Inferior parietal cortex (tissue), 1 donor: ENCODE measurements around the gene RCBTB2.
"Not testable (repeated sequence)": the region's sequence is repeated elsewhere in the genome, so short reads cannot be mapped to it uniquely, and the experiment has no call there.

ENCODE experiments used
- DNase-seq: peaks from one replicate; pipeline ENCODE4 v3.0.0-alpha.2; 2016; ENCODE audit errors: extremely low spot score

The RCBTB2 gene

DNA sequence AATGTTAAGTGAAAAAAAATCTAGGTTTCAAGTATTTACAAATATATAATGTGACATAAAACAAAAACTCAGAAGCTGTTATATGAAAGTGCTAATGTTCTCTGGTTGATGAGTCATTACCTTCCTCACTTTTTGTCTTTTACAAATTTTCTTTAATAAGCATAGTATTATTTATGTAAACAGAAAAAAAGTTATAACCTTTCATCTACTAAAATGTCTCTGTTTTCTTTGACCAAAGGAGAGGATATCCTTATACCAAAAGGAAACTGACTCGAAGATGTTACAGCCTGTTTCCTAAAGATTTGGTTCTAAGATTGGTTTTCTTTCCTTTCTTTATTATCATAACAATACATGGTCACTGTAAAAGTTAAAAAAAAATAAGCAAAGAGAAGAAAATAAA lies 38.0 kb downstream of the RCBTB2 start:
- DNase-seq: no peak

DNA sequence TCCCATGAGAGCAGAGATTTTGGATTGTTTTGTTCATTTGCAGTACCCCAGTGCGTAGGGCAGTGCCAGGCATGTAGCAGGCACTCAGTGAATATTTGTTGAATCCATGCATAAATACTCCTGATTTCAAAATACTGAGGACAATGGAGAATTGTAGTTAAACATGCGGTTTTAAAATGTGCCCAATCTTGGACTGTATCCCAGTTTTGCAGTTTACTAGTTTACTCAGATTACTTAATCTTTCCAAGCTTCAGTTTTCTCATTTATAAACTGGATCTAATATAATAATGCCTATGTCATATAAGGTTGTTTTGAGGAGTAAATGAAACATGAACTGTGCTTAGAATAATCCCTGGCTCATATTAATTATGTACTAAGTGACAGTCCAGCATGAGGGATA lies 39.0 kb downstream of the RCBTB2 start:
- DNase-seq: no peak

DNA sequence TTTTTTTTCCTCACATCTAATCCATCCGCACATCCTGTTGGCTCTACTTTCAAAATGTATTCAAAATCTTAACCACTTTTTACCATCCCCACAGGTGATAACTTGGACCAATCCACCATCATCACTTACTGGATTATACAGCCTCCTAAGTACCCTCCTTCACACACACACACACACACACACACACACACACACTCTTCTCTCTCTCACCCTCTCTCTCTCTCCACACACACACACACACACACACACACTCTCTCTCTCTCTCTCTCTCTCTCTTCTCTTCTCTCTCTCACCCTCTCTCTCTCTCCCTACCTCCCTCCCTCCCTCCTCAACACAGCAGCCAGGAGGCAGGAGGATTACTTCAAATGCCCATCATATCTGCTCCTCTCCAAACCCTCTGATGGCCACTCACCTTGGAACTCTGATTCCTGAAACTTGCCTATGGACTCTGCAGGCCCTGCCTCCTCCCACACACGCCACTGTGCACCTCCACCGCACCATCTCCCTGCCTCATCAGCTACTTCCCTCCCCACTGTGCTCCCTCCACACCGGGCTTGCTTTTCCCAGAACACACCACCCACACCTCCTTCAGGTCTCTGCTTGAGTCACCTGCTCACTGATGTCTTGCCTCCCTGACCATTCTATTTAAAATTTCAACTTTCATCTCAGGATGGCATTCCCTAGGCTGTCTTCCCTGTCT lies 39.7 kb downstream of the RCBTB2 start:
- DNase-seq: no peak

DNA sequence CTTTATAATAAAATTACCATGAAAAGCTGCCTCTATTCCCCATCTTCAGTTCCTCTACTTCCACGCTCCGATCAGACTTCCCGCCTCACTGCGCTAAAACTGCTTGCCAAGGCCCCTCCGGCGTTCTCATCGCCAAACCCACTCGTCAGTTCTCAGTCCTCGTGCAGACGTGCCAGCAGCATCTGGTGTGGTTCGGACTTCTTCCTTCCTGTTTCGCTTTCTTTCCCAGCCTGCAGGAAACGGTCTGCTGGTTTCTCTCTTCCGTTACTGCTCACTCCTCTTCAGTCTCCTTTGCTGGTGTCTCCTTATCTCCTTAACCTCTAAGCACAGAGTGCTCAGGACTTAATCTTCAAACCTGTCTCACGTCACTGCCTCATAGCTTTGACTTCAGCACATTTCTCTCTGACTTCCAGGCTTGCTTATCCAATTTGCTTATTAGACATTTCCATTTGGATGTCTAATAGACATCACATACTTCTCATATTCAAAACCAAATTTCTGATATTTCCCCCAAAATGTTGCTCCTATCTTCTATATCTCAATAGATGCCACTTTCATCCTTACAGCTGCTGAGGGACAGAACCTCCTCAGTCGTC lies 40.3 kb downstream of the RCBTB2 start:
- DNase-seq: peak; percentile 59

DNA sequence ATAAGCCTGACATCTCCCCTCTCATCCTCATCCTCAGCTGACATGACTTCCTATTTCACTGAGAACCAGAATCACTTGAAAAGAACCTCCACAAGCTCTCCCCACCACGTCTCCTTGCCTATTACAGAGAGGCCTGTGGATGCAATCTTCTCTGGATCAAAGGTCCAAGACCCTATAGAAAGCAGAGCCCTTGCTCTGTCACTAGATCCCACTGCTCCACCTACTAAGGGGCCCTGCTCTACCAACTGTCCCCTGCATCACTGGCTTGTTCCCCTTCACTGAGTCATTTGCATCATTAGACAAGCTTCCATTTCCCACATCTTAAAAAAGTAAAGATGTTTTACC lies 40.8 kb downstream of the RCBTB2 start:
- no peak for DNase-seq

DNA sequence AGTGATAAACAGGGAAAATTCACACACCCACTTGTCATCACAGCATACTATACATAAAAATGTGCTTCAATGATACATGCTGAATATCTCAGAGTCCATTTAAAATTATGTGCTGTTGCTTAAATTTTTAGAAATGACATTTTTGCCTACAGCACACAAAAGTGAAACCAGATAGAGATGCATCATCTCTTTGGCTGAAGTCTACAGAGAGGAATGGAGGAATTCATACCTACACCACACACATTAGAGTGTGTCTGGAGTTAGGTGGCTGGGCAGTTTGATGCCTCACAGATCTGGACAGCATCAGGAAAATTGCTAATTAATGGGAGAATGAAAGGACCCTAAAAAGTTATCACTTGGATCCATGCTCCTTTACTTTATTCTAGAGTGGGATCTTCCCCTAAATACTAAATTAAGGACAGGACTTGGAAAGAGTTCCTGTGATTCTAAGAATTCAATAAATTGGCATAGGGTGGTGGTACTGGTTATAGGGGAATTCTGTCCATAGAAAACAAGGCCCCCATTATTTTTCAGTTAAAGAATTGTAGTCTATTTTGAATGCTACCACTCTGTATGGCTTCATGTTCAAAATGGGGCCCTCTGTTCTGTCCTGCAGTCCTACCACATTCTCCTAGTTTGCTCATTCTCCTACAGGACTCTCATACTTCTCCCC lies 41.3 kb downstream of the RCBTB2 start:
- no peak for DNase-seq

DNA sequence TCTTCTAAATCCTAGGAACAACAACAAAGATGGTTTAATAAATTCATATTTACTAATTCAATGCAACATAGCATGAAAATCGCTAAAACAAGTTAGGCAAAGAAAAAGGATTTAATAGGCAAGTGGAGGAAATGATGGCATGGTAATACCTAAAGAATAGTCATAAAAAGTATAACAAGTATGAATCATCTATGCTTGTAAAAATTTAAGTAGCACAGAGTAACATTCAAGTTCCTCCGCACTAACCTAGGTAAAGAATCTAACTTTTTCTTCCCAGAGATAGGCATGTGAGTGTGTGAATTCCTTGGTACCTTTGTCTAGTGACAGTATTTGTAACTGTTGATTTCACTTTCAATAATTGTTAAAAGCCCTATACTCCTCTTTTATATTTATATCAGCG lies 42.6 kb downstream of the RCBTB2 start:
- no peak for DNase-seq

DNA sequence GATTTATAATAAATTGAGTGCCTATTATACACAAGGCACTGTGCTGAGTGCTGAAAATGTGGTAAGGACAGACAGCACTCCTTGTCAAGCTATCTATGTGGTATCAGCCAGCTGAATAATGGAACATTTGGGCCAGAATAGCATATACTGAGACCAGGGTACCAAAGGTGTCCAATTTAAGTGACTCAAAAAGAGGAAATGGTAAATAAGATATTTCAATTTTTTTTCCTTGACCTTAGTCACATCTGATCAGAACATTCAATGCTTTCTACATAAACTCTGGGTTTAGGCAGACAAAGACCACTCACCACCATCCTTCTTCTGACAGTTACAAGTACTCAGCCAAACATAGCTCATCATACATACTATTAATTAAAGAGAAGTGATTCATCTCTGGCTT lies 43.2 kb downstream of the RCBTB2 start:
- DNase-seq: no peak

DNA sequence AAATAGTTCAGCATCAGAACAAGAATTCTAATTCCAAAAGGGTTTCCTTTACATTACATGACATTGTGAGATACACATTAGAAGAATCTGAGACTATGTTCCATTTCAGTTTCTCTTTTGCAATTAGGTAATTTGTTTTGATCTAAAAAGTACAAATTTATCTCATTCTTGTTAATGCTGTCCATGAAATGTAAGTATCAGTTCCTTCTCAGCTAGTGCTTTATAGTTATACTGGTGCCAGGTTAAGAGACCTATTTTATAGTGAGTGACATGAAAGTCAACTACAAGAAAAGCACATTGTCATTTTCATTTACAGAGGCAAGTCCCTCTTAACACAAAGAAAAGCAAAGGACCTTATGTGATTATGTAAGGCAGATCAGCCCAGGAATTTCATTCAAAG lies 43.9 kb downstream of the RCBTB2 start:
- no peak for DNase-seq

DNA sequence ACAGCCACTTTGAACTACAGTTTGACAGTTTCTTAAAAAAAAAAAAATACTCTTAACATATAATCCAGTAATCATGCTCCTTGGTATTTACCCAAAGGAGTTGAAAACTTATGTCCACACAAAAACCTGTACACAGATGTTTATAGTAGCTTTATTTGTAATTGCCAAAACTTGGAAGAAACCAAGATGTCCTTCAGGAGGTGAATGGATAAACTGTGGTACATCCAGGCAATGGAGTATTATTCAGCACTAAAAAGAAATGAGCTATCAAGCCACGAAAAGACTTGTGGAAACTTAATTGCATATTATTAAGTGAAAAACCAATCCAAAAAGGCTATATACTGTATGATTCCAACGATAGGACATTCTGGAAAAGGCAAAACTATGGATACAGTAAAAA lies 44.9 kb downstream of the RCBTB2 start:
- no peak for DNase-seq

DNA sequence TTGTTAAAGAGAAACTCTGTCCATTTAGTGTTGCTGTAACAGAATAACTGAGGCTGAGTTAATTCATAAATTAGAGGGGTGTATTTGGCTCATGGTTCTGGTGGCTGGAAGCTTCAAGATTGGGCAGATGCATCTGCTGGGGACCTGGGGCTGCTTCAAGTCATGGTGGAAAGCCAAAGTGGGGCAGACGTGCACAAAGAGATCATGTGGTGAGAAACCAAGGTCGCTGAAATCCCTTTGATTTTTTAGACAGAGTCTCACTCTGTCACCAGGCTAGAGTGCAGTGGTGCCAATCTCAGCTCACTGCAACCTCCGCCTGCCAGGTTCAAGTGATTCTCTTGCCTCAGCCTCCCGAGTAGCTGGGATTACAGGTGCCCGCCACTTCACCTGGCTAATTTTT lies 46.0 kb downstream of the RCBTB2 start:
- no peak for DNase-seq

DNA sequence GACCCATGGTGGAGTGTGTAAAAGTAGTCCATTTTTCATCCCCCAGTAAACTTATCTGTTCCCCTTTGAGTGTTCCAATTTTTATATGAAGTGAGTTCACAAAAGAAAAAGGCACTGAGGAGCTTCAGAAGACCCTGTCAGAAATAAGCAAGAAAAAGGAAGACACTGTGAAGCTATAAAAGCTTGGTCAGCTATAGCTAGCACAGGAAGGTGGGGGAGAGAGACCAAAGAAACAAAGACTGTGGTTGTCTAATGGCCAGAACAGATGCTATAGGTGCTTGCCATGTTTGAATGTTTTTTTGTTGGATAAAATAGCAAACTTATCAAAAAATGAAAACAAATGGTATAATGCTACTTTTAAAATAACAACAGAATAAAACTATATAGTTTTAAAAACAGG lies 46.5 kb downstream of the RCBTB2 start:
- no peak for DNase-seq

DNA sequence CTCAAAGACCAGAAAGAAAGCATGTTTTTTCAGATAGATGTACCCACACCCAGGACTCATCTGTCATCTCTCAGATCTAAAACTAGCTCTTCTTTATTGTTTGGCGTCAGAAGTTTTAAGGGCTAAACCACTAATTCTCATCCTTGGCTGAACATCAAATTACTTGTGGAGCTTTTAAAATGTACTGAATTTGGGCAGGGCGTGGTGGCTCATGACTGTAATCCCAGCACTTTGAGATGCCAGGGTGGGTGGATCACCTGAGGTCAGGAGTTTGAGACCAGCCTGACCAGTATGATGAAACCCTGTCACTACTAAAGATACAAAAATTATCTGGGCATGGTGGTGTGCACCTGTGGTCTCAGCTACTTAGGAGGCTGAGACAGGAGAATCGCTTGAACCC lies 47.4 kb downstream of the RCBTB2 start:
- DNase-seq: no peak

DNA sequence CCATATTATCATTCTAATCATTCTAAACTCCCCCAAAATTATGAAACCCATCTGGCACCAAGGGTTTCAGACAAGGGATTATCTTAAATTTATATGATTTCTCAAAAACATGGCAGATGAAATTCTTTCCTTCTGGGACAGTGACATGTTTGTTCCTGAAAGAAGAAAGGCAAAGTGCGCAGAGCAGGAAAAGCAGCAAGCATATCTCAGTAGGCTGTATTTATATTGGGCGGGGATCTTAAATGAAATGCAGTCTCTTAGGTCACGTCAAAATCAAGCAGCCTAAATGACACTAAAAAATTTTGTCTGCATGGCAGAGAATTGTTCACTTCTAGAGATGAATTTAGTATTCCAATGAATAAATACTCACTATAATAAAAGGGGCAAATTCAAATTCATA lies 49.3 kb downstream of the RCBTB2 start:
- no peak for DNase-seq

DNA sequence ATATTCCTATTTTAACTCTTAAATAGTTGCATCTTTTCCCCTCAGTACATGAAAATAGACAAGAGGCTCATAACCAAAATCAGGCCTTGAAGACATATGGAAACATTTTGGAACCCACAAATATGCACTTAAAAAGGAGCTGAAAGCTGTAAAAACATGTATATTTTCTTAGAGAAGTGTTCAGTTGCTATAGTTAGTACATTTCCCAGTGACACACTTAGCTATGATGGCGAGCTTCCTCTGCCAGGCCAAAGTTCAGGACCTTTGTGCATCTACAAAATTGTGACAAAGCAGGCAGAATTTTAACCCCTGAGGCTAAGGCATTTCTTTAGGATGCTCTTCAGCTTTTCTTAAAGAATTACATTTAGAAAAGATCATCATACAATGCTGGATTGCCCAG lies 54.5 kb downstream of the RCBTB2 start:
- no peak for DNase-seq

DNA sequence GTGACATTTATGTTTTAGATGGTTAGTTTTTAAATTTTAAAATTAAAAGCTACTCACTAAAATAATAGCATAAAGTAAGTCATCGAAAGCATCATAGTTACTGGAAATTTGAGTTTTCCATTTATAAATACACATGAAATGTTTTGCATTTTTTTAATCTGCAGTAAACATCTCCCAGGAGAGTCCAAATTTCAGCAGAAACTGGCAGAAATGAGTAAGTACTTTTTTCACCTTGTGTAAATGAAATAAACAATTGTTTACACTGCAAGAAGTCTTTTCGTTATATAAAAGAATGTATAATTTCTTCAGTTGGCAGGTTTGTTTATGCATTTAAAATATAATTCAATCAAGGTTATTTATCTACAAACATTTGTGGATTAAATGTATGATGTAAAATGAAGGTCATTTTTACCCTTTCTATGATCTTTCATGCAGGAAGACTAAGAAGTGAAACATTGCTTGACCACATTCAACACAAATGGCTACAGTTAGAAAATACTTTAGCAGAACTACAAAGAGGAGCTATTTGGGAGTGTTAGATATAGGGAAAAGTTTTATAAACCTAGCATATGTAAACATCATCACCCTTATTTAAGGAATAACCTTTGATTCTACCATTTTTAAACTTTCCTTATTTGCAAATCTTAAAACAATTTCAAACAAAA lies 55.6 kb downstream of the RCBTB2 start:
- no peak for DNase-seq

DNA sequence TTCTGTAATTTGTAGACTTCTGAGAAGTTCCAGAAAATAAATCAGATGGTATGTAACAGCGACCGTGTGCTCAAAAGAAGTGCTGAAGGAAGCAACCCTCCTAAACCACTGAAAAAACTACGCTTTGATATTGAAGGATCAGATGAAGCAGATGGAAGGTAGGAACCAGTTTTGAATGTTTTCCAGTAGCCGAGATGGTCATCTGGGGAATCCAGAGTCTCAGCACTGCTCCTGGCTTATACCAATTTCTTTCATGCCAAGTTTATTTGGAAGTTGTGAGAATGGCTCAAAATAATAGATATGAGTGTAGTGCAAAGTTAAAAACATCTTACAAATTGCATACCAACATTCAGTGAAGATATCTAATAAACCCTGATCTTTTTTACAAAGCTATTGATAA lies 56.2 kb downstream of the RCBTB2 start:
- no peak for DNase-seq

DNA sequence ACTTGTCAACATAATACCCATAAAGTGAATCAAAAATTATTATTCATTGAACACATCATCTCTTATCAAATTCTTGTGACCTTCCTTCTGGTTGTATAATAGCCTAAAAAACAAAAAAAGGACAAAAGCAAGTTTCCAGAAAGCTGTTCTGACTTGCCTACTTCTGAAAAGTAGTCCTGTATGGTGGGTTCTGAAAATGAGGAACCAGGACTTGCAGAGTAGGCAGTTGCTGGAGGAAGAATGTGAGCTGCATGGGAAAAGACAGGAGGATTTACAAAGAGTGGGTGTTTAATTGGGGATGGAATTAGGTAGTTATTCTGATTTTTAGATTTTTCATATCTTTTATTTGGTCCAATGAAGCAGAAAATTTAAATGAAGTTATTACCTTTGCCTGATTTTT lies 56.7 kb downstream of the RCBTB2 start:
- no peak for DNase-seq

DNA sequence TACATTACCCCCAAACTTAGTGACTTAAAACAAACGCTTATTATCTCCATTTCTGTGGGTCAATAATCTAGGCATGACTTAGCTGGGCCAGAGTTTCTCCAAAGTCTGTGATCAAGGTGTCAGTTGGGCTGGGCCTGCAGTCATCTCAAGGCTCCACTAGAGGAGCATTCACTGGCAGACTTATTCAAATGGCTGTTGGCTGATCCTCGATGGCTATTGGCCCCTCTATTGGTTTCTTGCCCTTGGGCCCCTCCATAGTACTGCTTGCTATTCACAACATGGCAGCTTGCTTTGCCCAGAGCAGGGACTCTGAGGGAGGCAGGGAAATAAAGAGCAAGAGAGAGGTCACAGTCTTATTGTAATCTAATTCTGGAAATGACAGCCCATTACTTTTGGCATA lies 57.6 kb downstream of the RCBTB2 start:
- DNase-seq: no peak

DNA sequence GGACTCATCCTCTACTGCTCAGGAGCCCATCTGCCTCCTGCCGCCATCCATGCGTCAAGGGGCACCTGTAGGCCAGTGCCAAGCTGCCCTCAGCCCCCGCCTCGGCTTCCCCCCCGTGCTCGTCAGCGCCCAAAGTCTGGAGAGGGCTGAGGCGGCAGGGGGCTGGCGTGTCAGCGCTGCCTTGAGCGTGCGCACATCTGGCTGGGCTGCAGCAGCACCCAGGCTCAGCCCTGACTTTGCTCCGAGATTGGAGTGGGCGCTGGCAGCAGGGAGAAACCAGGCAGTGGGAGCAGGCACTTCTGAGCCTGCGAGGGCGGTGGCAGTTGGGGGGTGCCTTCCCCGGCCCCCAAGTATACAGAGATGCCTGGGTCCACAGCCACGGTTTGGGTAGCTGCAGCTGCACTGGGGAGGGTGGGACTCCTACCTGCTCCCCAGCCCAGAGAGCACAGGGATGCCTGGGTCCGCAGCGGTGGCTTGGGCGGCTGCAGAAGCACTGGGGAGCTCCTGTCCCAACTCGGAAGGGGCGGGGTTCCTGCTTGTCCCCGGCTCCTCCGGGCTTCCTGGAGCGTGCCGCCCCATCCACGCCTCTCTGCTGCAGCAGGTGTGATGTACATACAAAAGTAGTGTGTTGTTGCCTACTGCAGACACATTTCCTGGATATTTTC lies 75.2 kb downstream of the RCBTB2 start:
- no peak for DNase-seq

DNA sequence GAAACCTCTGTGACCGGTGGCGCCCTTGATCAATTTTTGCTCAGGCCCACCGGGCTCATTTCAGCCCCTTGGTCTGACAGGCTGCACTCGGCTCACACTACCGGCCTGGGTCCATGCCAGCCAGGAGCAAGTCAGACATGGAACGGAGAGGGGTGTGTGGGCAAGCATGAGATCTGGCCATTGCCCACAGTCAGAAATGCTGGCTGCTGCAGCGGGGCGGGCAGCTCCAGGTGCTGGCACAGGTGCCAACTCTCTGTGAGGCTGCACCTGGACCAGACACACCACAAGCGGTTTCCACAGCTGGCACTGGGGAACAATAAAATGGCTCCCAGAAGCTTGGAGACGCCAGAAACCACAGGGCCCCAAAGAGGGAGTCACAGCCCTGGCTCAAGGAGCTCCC lies 76.3 kb downstream of the RCBTB2 start:
- DNase-seq: no peak

DNA sequence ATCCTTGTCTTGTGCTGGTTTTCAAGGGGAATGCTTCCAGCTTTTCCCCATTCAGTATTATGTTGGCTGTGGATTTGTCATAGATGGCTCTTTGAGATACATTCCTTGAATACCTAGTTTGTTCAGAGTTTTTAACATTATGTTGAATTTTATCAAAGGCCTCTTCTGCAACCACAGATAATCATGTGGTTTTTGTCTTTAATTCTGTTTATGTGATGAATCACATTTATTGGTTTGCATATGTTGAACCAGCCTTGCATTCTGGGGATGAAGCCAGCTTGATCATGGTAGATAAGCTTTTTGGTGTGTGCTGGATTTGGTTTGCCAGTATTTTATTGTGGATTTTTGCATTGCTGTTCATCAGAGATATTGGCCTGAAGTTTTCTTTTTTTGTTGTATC lies 81.7 kb downstream of the RCBTB2 start:
- not testable (repeated sequence) for DNase-seq

DNA sequence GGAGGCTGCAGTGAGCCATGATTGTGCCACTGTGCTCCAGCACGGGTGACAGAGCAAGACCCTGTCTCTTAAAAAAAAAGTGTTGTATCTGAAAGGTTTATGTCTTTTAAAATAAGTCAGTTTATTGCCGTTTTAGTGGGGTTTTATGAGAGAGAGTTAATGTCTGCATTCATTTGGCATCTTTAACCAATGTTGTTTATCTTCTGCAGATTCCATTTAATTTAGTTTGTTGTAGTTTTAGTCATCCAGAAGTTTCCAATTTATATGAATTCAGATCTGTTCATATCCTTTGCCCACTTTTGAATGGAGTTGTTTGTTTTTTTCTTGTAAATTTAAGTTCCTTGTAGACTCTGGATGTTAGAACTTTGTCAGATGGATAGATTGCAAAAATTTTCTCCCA lies 83.2 kb downstream of the RCBTB2 start:
- DNase-seq: no peak
